HG03045 (cell line): Measurements from ENCODE around the gene AKAP8.
"Not testable (repeated sequence)": the region's sequence is repeated elsewhere in the genome, so short reads cannot be mapped to it uniquely, and the experiment has no call there.

Source experiments
- ATAC-seq: cut with Tn5 transposase; IDR thresholded peaks from one replicate; pipeline ENCODE4 v1.9.1; 2021; ENCODE audit warnings: mild to moderate bottlenecking, moderate library complexity; ENCODE audit not compliant: unreplicated experiment

Gene AKAP8

GRCh38 chr19:15404097-15404779, 24.7 kb upstream of the AKAP8 start:
- ATAC-seq, result no peak

- no peak for ATAC-seq
These were observed 23.6 kb upstream of the AKAP8 start for GRCh38 chr19:15403151-15403531.

- no peak for ATAC-seq
These were observed 23.0 kb upstream of the AKAP8 start for GRCh38 chr19:15402411-15403150.

- no peak for ATAC-seq
These were observed 21.8 kb upstream of the AKAP8 start for GRCh38 chr19:15401397-15401710.

- ATAC-seq, result no peak
These were observed 21.2 kb upstream of the AKAP8 start for GRCh38 chr19:15400521-15401396.

- no peak for ATAC-seq
These were observed 20.0 kb upstream of the AKAP8 start for GRCh38 chr19:15399635-15400034.

- ATAC-seq, result no peak
These were observed 19.6 kb upstream of the AKAP8 start for GRCh38 chr19:15399234-15399515.

- no peak for ATAC-seq
These were observed 19.1 kb upstream of the AKAP8 start for GRCh38 chr19:15398501-15399233.

- ATAC-seq, result no peak
These were observed 18.2 kb upstream of the AKAP8 start for GRCh38 chr19:15397782-15398181.

GRCh38 chr19:15397236-15397635, 17.6 kb upstream of the AKAP8 start:
- no peak for ATAC-seq

GRCh38 chr19:15396436-15396835, 16.8 kb upstream of the AKAP8 start:
- no peak for ATAC-seq

- not testable (repeated sequence) for ATAC-seq
These were observed 15.7 kb upstream of the AKAP8 start for GRCh38 chr19:15395251-15395650.

GRCh38 chr19:15394426-15394825, 14.8 kb upstream of the AKAP8 start:
- ATAC-seq, result no peak

- no peak for ATAC-seq
These were observed 14.4 kb upstream of the AKAP8 start for GRCh38 chr19:15393963-15394362.

GRCh38 chr19:15390814-15391213, 11.2 kb upstream of the AKAP8 start:
- no peak for ATAC-seq

GRCh38 chr19:15381864-15382263, 2.3 kb upstream of the AKAP8 start:
- no peak for ATAC-seq

- no peak for ATAC-seq
These were observed 1.8 kb upstream of the AKAP8 start for GRCh38 chr19:15381429-15381828.

- ATAC-seq, result peak; percentile 20
These were observed 536 bp upstream of the AKAP8 start for GRCh38 chr19:15379999-15380647.

GRCh38 chr19:15378534-15379082, 979 bp downstream of the AKAP8 start:
- ATAC-seq, result no peak

- ATAC-seq, result no peak
These were observed 4.7 kb downstream of the AKAP8 start for GRCh38 chr19:15374796-15375440.
